ENCODE results near the gene BLTP2. TPM values are rescaled to one million over a fixed set of nuclear protein-coding genes. Genes with fewer than 3 reads are reported as not detected.

BLTP2 gene
- total RNA-seq, 2 donors from 2014 or later: 125 to 139 TPM

GRCh38 chr17:28622186-28622585 is 22.8 kb downstream of the BLTP2 start:
- TF ChIP-seq CTCF (IDR thresholded peaks at IDR 0.05): no peak
- no peak for ATAC-seq (ENCODE audit: insufficient number of reproducible peaks, low FRiP score, low read depth)
- Histone ChIP-seq H3K36me3 (peaks cover 68% of the 10 kb centered on the region), H3K9me3 (no peaks in the 10 kb centered on the region), H3K27me3 (replicated peaks; ENCODE audit: insufficient read depth) (no peaks in the 10 kb centered on the region), H3K4me3 (no peak overlapping the region), H3K4me1 (ENCODE audit: control insufficient read depth in 1 of 2, low read depth in 2 of 2) (no peaks in the 10 kb centered on the region), H3K27ac (no peak overlapping the region)
- no peak for DNase-seq (ENCODE audit: low spot score)

GRCh38 chr17:28620010-28620409 is 24.9 kb downstream of the BLTP2 start:
- Histone ChIP-seq H3K27me3 (replicated peaks; ENCODE audit: insufficient read depth) (no peaks in the 10 kb centered on the region), H3K4me1 (ENCODE audit: control insufficient read depth in 1 of 2, low read depth in 2 of 2) (no peaks in the 10 kb centered on the region), H3K9me3 (no peaks in the 10 kb centered on the region), H3K36me3 (peaks cover 78% of the 10 kb centered on the region), H3K27ac (no peak overlapping the region), H3K4me3 (no peak overlapping the region)
- no peak for TF ChIP-seq CTCF (IDR thresholded peaks at IDR 0.05)
- DNase-seq (ENCODE audit: low spot score): no peak
- ATAC-seq (ENCODE audit: insufficient number of reproducible peaks, low FRiP score, low read depth): no peak

- DNase-seq (ENCODE audit: low spot score) (no peak), ATAC-seq (ENCODE audit: insufficient number of reproducible peaks, low FRiP score, low read depth) (no peak)
- no peak overlapping the region for H3K4me3 ChIP-seq
- no peaks in the 10 kb centered on the region for H3K27me3 ChIP-seq (replicated peaks; ENCODE audit: insufficient read depth)
- H3K4me1 ChIP-seq (ENCODE audit: control insufficient read depth in 1 of 2, low read depth in 2 of 2): no peaks in the 10 kb centered on the region
- H3K36me3 ChIP-seq: peaks cover 73% of the 10 kb centered on the region
- H3K9me3 ChIP-seq: no peaks in the 10 kb centered on the region
- no peak overlapping the region for H3K27ac ChIP-seq
- TF ChIP-seq CTCF (IDR thresholded peaks at IDR 0.05): no peak
These were observed 26.5 kb downstream of the BLTP2 start for GRCh38 chr17:28618464-28618863.

GRCh38 chr17:28616281-28616680 is 28.7 kb downstream of the BLTP2 start:
- Histone ChIP-seq H3K36me3 (peaks cover 52% of the 10 kb centered on the region), H3K27me3 (replicated peaks; ENCODE audit: insufficient read depth) (no peaks in the 10 kb centered on the region), H3K4me3 (no peak overlapping the region), H3K9me3 (no peaks in the 10 kb centered on the region), H3K27ac (no peak overlapping the region), H3K4me1 (ENCODE audit: control insufficient read depth in 1 of 2, low read depth in 2 of 2) (no peaks in the 10 kb centered on the region)
- DNase-seq (ENCODE audit: low spot score) (no peak), ATAC-seq (ENCODE audit: insufficient number of reproducible peaks, low FRiP score, low read depth) (no peak)
- TF ChIP-seq CTCF (IDR thresholded peaks at IDR 0.05): no peak

DNA sequence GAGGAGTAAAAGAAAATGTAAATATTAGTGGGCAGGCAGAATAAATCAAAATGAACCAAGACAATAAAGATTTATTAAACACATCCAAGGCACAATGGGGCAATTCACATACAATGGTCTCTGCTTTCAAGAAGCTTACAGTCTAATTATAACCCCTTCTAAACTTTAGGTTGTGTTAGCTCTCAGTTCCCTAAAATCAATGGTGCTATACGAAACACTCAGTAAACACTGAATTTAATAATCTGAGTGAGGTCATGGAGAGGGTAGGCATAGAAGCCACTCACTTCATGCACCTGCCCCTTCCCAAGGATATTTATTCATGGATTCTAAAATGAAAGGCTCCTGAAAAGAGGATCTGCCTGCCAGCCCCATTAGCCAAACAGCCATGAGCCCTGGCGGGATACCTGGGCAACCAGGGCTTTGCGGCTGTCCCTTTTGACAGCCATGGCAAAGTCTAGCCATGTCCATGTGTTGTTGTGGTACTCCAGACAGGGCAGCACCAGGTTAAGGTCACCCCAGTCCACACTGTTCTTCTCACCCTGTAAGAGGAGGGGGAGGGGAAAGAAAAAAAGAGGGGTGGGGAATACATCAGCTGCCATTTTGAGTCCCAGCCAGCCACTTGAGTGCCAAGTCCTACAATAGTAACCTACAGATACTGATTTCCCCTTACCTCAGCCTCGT is 29.6 kb downstream of the BLTP2 start:
- ATAC-seq (ENCODE audit: insufficient number of reproducible peaks, low FRiP score, low read depth): no peak
- H3K4me1 ChIP-seq (ENCODE audit: control insufficient read depth in 1 of 2, low read depth in 2 of 2): no peaks in the 10 kb centered on the region

More for the DNA sequence above, 29.6 kb downstream of the BLTP2 start:
- H3K36me3 ChIP-seq: peaks cover 44% of the 10 kb centered on the region
- H3K27ac ChIP-seq: no peak overlapping the region
- H3K27me3 ChIP-seq (replicated peaks; ENCODE audit: insufficient read depth): no peaks in the 10 kb centered on the region
- TF ChIP-seq CTCF (IDR thresholded peaks at IDR 0.05): no peak
- no peak for DNase-seq (ENCODE audit: low spot score)
- no peaks in the 10 kb centered on the region for H3K9me3 ChIP-seq
- H3K4me3 ChIP-seq: no peak overlapping the region

All from thoracic aorta (tissue), 2 donors.